ENCODE measurements around the gene SLC7A6.

The SLC7A6 gene

GRCh38 chr16:68342620-68343019 lies 78.3 kb downstream of the SLC7A6 start:
- H3K4me3 ChIP-seq (replicated peaks; ENCODE audit: low read depth, low read length): no peak overlapping the region
- TF ChIP-seq, protein P1, sequence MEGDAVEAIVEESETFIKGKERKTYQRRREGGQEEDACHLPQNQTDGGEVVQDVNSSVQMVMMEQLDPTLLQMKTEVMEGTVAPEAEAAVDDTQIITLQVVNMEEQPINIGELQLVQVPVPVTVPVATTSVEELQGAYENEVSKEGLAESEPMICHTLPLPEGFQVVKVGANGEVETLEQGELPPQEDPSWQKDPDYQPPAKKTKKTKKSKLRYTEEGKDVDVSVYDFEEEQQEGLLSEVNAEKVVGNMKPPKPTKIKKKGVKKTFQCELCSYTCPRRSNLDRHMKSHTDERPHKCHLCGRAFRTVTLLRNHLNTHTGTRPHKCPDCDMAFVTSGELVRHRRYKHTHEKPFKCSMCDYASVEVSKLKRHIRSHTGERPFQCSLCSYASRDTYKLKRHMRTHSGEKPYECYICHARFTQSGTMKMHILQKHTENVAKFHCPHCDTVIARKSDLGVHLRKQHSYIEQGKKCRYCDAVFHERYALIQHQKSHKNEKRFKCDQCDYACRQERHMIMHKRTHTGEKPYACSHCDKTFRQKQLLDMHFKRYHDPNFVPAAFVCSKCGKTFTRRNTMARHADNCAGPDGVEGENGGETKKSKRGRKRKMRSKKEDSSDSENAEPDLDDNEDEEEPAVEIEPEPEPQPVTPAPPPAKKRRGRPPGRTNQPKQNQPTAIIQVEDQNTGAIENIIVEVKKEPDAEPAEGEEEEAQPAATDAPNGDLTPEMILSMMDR (IDR thresholded peaks at IDR 0.05; ENCODE audit: low read depth, low read length, missing control alignments): no peak
- DNase-seq (ENCODE audit: extremely low read depth, low read depth): no peak

DNA sequence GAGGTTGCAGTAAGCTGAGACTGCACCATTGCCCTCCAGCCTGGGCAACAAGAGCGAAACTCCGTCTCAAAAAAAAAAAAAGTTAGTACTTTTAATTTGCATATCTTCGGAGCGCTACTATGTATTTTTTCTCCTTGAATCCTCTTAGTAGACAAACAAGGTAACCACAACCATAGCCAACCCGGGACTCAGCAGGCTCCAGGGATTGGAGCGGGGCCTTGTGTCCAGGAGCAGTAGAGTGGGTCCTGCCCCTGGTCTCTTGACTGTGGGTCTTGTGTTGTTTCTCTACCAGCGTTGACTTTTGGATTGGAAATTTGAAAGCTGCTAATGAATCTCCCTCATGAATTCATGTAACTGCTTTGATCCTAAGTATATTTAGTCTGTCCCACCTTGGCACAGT lies 78.8 kb downstream of the SLC7A6 start:
- DNase-seq (ENCODE audit: extremely low read depth, low read depth): no peak
- TF ChIP-seq, protein P1 (IDR thresholded peaks at IDR 0.05; ENCODE audit: low read depth, low read length, missing control alignments): no peak
- no peak overlapping the region for H3K4me3 ChIP-seq (replicated peaks; ENCODE audit: low read depth, low read length)

DNA sequence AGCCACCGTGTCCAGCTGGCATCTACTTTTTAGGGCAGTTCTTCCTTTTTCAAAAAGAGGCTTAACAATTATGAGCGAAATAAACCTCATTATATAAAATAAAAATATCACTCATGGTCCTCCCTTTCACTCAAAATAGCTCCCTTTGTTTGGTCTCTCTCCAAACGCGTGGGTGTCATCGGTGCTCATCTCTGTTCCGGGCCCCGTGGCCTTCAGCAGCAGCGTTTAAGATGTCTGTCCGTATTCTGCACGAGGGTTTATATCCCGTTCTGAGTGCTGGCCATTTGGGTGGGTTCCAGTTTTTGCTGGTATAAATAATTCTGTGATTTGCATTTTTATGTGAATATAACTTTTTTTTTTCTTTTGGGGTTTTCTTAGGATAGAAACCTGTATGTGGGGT lies 79.9 kb downstream of the SLC7A6 start:
- DNase-seq (ENCODE audit: extremely low read depth, low read depth): no peak
- TF ChIP-seq, protein P1 (IDR thresholded peaks at IDR 0.05; ENCODE audit: low read depth, low read length, missing control alignments): no peak
- no peak overlapping the region for H3K4me3 ChIP-seq (replicated peaks; ENCODE audit: low read depth, low read length)

DNA sequence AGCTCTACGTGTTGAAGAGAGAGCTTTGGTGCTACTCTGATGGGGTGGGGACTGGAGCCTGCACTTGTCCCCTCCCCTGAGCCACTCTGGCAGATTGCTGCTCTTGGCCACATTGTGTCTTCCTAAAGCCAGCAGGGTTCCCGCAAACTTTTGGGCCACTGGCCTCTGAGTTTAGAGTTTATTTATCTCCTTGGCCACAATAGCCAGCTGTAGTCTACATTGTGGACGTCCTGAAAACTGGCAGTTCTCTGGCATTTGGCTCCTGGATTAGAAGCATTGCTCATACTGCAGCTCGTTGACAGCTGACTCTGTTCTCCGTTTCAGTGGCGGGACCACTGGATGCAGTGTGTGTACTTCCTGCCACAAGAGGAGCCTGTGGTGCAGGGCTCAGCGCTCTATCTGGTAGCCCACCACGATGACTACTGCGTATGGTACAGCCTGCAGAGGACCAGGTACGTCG lies 81.1 kb downstream of the SLC7A6 start:
- no peak overlapping the region for H3K4me3 ChIP-seq (replicated peaks; ENCODE audit: low read depth, low read length)
- TF ChIP-seq, protein P1 (IDR thresholded peaks at IDR 0.05; ENCODE audit: low read depth, low read length, missing control alignments): no peak
- DNase-seq (ENCODE audit: extremely low read depth, low read depth): no peak

GRCh38 chr16:68345958-68346635 lies 81.8 kb downstream of the SLC7A6 start:
- no peak for DNase-seq (ENCODE audit: extremely low read depth, low read depth)
- TF ChIP-seq, protein P1 (IDR thresholded peaks at IDR 0.05; ENCODE audit: low read depth, low read length, missing control alignments): no peak
- H3K4me3 ChIP-seq (replicated peaks; ENCODE audit: low read depth, low read length): no peak overlapping the region

DNA sequence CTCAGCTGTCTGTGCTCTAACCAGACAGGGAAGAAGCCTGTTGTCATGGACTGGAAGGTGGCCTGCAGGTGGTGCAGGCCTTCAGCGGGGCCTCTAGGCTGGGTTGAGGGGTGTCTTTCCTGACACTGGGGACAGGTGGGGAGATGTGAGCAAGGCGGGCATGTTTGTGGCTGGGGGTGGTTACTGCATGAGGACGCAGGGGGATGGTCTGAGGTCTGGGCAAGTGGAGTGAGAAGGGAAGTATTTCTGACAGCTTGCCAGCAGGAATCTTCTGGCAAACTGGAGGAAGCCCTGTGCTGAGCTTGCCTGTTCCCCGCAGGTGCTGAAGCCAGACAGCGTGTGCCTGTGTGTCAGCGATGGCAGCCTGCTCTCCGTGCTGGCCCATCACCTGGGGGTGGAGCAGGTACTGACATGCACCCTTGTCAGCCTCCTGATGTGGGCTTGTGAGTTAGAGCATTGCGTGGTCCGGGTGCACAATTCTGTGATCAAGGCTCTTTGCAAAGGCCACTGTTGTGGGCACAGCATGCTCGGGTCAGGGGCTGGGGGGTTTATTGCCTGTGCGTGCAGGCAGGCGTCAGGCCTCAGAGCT lies 82.7 kb downstream of the SLC7A6 start:
- no peak overlapping the region for H3K4me3 ChIP-seq (replicated peaks; ENCODE audit: low read depth, low read length)
- TF ChIP-seq, protein P1 (IDR thresholded peaks at IDR 0.05; ENCODE audit: low read depth, low read length, missing control alignments): no peak
- no peak for DNase-seq (ENCODE audit: extremely low read depth, low read depth)
